HG03060 (cell line): ENCODE results near the gene ITGA1.
A peak's percentile ranks its signal among the peaks of the same experiment; 100 is the strongest.
"Not testable (repeated sequence)": the region's sequence is repeated elsewhere in the genome, so short reads cannot be mapped to it uniquely, and the experiment has no call there.

ENCODE experiments used
- ATAC-seq: cut with Tn5 transposase; IDR thresholded peaks from one replicate; pipeline ENCODE4 v1.9.1; 2021; ENCODE audit warnings: low read depth, moderate number of reproducible peaks; ENCODE audit not compliant: unreplicated experiment

Gene ITGA1

DNA sequence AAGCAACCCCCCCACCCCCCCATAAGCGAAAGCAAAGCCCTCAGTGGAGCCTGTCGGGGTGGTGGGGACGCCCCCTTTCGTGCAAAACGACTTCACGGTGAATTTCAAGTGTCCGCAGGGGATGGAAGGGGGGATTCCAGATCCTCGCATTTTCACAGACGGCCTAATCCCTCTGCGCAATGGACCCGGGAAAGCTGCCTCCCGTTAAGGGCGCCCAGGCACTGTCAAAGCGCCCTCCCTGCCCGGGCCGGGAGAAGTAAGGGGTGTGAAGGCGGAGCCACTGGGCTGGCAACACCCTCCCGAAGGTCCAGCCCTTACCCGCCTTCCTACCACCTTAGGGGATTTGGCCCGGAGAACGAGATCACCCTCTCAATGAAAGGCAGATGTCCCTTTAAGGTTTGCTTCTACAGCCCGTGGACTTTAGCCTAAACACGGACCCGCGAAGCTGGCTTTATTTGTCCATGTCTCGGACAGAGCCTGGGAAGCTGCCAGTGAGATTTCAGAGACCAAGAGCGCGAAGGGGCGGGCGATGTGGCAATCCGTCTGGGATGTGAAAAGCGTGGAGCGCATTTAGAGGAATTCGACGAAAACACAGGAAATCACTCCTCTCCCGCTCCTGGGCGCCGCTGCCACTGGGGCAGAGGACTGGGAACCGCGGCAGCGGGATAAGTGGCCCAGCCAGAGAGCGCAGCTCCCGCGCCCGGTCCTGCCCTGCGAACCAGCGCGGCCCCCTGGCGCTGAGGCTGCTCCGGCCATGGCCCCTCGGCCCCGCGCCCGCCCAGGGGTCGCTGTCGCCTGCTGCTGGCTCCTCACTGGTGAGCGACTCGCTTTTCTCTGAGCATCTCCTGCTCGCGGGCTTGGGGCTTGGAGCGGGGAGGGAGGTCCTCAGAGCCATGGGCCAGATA lies at the start of gene ITGA1, which contains the start of gene PELO:
TSS of gene ITGA1 (plus strand) at position 317 of the 905 bp plus-strand sequence. CDS start at position 755, 438 bp downstream.
TSS of gene PELO (plus strand) at position 317 of the 905 bp plus-strand sequence. CDS start 12,479 bp downstream, outside the sequence.
- ATAC-seq: peak; percentile 68

DNA sequence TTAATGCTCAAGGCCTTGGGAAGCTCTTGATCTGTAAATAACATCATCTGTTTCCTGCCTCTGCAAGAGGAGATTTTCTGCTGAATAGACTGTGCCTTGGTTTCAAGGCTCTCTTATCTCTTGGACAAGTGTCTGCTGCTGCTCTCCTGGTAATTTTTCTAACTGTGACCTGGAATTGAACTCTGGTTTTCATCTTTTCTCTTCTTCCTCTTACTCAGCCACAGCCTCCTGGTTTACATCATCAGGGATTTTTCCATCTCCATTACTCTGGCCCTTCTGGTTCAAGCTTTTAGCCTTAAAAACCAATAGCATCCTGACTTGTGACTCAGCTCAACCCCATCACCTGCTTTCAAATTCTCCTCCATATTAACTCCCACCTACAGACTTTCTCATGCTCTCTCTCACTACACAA lies 49.6 kb upstream of the ITGA1 start:
- no peak for ATAC-seq

DNA sequence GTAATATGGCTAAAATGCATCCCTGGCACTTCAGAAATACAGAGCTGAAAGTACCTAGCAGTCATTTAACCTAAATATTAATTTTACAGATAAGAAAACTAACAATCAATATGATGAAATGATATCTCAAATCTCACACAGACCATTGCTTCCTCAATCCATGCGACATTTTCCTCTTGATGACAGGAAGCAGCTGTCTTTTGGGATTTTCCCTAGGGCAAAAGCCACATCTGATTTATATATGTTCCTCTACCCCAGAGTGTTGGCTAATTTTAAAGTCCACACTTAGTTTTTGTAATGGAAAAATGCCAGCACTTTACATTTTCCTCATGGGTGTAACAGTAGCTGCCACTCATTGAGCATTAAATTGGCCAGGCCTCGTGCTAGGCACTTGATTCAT lies 47.7 kb upstream of the ITGA1 start:
- ATAC-seq: no peak

DNA sequence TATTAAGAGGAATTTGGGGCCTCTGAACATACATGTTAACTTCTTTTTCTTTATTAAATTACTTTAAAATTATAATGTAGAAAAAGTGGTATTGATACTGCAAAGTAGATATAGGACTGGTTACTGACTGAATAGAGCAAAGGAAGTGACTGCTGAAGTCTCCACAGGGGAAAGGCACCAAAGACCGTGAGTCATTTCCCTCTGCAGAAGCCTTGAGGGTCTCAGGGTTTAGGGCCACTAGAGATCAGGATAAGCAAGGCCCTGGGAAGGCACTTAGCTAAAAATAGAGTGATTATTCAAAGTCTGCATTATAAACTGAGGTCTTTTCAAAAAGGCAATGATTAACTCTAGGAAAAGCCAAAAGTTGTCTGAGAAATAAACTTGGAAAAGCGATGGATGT lies 44.7 kb upstream of the ITGA1 start:
- ATAC-seq: no peak

GRCh38 chr5:52743529-52743928 lies 44.2 kb upstream of the ITGA1 start:
- no peak for ATAC-seq

DNA sequence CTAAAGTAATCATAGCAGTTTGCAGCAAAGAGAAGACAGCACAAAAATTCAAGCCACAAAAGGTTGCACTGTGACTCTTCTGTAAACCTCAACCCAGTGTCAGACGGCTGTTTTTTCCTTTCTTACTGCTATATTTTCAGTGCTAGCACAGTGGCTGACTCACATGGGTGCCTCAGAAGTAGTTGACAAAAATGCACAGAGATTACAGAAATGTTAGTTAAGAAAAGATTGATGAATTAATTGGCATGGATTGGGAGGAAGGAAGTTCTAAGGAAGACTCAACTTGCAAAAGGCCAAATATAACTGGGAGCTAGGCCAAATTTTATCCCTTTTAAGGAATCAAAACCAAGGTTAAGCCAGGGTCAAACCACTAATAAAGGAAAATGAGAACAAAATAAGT lies 43.7 kb upstream of the ITGA1 start:
- peak; percentile 68 for ATAC-seq

DNA sequence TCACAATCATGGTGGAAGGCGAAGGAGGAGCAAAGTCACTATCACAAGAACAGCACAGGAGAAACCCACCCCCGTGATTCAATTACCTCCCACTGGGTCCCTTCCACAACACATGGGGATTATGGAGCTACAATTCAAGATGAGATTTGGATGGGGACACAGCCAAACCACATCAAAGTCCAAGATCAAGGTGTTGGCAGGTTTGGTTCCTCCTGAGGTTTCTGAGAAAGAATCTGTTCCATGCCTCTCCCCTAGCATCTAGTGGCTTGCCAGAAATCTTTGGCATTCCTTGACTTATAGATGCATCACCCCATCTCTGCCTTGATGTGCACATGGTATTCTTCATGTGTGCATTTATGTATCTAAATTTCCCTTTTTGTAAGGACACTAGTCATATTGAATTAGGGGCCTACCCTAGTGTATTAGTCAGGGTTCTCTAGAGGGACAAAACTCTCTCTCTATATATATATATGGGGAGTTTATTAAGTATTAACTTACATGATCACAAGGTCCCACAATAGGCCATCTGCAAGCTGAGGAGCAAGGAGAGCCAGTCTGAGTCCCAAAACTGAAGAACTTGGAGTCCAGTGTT lies 42.8 kb upstream of the ITGA1 start:
- ATAC-seq: not testable (repeated sequence)

DNA sequence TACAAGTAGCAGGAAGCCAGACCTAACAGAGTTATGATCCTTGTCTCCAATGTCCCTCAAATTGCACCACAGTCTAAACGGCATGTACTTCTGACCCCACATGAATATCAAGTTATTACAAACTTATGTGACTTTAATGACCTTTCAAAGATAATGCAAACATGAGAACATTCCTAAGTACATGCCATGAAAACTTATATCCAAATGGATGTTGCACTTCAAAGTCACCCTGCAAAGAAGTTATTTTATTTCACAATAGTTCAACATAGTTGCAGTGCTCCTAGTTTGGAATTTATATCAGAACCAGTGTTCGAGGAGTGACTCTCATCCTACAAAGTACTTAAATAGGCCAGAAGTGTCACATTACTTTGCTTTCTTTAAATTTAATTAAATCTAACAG lies 41.2 kb upstream of the ITGA1 start:
- ATAC-seq: no peak

DNA sequence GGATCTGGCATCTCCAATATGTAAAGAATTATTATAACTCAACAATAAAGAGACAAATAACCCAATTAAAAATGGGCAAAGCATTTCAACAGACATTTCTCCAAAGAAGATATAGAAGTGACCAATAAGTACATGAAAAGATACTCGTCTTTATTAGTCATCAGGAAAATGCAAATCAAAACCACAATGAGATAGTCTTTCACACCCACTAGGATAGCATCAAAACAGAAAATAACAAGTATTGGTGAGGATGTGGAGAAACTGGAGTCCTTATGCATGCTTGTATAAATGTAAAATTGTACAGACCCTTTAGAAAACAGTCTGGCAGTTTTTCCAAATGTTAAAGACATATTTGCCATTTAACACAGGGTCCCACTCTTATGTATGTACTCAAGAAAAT lies 39.1 kb upstream of the ITGA1 start:
- ATAC-seq: peak; percentile 44

DNA sequence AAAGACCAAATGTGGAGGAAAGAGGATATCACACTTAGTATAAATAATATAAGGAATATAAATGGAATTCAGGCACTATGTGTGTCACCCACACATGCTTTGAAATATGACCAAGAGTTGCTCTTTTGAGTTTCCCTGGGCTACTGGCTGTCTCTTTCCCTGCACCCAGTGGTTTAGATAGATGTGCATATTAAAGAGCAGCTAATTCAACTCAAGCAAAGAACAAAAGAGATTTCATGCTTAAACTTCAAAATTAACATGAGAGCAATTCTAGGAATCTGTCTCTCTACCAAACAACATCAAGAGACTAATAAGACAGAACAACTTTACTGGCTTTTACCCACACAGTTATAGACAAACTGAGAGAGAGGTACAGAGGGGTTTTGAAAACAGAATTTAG lies 38.0 kb upstream of the ITGA1 start:
- ATAC-seq: no peak

DNA sequence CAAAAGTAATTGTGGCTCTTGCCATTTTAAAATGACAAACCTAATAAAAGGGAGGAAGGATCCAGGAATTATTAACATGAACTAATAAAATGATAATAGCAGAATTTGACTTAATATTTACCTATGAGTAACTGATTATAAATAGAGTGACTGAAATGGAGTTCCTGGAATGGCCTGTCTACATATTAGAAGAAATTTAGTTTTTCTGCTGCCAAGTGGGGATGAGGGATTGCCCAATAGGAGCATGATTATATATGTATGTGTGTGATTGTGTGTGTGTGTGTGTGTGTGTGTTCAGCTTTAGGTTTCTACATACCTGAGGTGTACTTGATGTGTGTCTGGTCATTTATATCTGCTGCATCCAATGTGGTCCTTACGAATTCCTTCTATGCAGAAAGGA lies 36.6 kb upstream of the ITGA1 start:
- no peak for ATAC-seq

GRCh38 chr5:52754051-52754450 lies 33.7 kb upstream of the ITGA1 start:
- ATAC-seq: no peak

GRCh38 chr5:52757527-52757926 lies 30.2 kb upstream of the ITGA1 start:
- no peak for ATAC-seq

DNA sequence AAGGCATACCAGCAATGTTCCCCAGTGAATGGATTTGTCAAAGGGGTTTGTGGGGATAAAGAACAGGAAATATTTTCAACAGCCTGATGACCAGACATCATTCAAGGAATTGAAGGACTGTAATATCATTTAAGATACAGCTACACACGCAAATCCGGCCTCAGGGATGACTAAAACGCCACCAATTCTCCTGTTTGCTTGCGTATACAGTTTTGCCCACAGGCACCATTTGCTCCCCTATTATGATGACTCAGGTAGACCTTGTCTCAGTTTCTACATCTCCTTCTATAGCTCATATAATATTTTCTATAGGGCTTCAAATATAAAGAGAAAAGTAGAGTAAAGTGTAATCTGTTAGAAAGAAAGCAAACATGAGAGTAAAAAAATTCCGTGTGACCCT lies 29.7 kb upstream of the ITGA1 start:
- no peak for ATAC-seq

- ATAC-seq: no peak
Measured at GRCh38 chr5:52759331-52759730, 28.4 kb upstream of the ITGA1 start.

- ATAC-seq: no peak
Measured at GRCh38 chr5:52760695-52761366, 26.9 kb upstream of the ITGA1 start.

GRCh38 chr5:52767217-52767743 lies 20.4 kb upstream of the ITGA1 start:
- no peak for ATAC-seq

- no peak for ATAC-seq
Measured at GRCh38 chr5:52767766-52768480, 19.8 kb upstream of the ITGA1 start.

DNA sequence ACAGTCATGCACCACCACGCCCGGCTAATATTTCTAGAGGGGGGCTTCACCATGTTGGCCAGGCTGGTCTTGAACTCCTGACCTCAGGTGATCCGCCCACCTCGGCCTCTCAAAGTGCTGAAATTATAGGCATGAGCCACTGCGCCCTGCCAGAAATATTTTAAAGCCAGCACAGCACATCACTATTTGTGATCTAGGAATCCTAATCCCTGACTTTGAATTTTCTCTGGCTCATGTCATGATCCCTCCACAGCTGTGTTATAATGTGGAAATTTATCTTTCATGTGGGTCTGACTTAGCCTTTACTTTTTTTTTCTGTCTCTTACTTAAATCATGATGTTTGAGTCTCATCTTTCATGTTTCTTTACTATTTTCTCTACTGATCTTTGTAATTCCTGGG lies 18.7 kb upstream of the ITGA1 start:
- no peak for ATAC-seq

GRCh38 chr5:52770287-52770939 lies 17.3 kb upstream of the ITGA1 start:
- no peak for ATAC-seq
